Thyroid gland (tissue), 4 donors: ENCODE results near the gene TIMM17A. TPM values are rescaled to one million over a fixed set of nuclear protein-coding genes. Genes with fewer than 3 reads are reported as not detected.
A peak's percentile ranks its signal among the peaks of the same experiment; 100 is the strongest.
"Not testable (repeated sequence)": the region's sequence is repeated elsewhere in the genome, so short reads cannot be mapped to it uniquely, and the experiment has no call there.

Experiments
- DNase-seq, 2 donors: peaks; one replicate each; pipeline ENCODE4 v3.0.0-alpha.2; 2019
- H3K27ac ChIP-seq, 3 donors: fragments of 200-600 bp; sonication (generic); 1 replicate in 2 of 3; 2 replicates in 1 of 3; pipeline ENCODE4 v1.5.1; 2016 to 2019; ENCODE audit warnings: mild to moderate bottlenecking in 1 of 3, moderate library complexity in 1 of 3
- H3K27me3 ChIP-seq: fragments of 200-600 bp; sonication (generic); one replicate; pipeline ENCODE4 v1.5.1; 2019
- H3K36me3 ChIP-seq, 2 donors: fragments of 200-600 bp; sonication (generic); one replicate each; pipeline ENCODE4 v1.5.1; 2016 to 2019
- H3K4me1 ChIP-seq, 2 donors: fragments of 200-600 bp; sonication (generic); one replicate each; pipeline ENCODE4 v1.5.1; 2017 to 2019
- H3K4me3 ChIP-seq, 3 donors: fragments of 200-600 bp; sonication (generic); replicated peaks in 1 of 3; 1 replicate in 2 of 3; 2 replicates in 1 of 3; pipeline ENCODE4 v1.5.1; 2016; ENCODE audit warnings: mild to moderate bottlenecking in 1 of 3
- H3K9me3 ChIP-seq: fragments of 200-600 bp; sonication (generic); one replicate; pipeline ENCODE4 v1.5.1; 2017
- POLR2A ChIP-seq, 2 donors: fragments of 450-650 bp; IDR thresholded peaks; one replicate each; pipeline ENCODE4 v1.6.1; 2017; ENCODE audit warnings: antibody characterized with exemption in 2 of 2, mild to moderate bottlenecking in 2 of 2, moderate library complexity in 1 of 2
- WGBS, 2 donors: methylation state at CpG; one replicate each; pipeline ENCODE4 v1.1.5; 2017; 5-methylcytosine and 5-hydroxymethylcytosine counted together
- intact Hi-C: fragments of 100-400 bp; cut with DNase I; formaldehyde crosslinking; loops from one replicate; pipeline ENCODE4 v1.15.1; 2023
- total RNA-seq, 4 donors: library from RNA; depleted of rRNA; stranded (reverse); fragments of >200 nt; gene quantifications; one replicate each; pipeline ENCODE4 v1.2.3, GENCODE V29; 2016
- TF ChIP-seq, protein P1 (sequence below), 6 experiments: fragments of 200-600 bp in 3 of 6; fragments of 450-650 bp in 3 of 6; sonication (generic) in 3 of 6; IDR thresholded peaks; one replicate each; pipeline ENCODE4 v1.5.1; 2016 to 2019; ENCODE audit warnings: antibody characterized with exemption in 6 of 6, mild to moderate bottlenecking in 2 of 6, inconsistent platforms in 1 of 6, moderate library complexity in 1 of 6

Gene TIMM17A
- total RNA-seq, 4 donors from 2014 or later: 34.7 to 46.8 (median 40.1) TPM

DNA sequence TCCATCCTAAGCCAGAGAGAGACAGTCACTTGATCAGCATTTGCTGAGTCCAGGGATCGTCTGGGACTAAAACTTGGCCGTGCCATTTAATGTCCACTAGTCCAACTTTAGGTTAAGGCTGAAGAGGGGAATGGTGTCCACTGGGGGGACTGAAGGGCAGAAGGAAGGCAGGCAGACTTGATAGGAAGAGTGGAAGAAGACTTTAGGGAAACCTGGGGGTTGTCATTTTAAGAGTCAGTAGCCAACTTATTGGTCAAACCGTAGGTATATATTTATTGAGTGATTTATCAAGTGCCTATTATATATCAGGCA lies 7.7 kb upstream of the TIMM17A start:
- Histone ChIP-seq H3K27me3 (no peaks in the 10 kb centered on the region), H3K9me3 (no peaks in the 10 kb centered on the region), H3K4me3 (no peak overlapping the region), H3K36me3 (no peaks in the 10 kb centered on the region), H3K4me1 (peaks cover 15 to 27% of the 10 kb centered on the region in 2 donors), H3K27ac (peak overlapping the region in 1 of 3 donors; percentile 97)
- WGBS, 2 donors: 74 to 77% methylated on average over 3 of the region's 3 CpGs
- no peak for DNase-seq
- TF ChIP-seq, protein P1, sequence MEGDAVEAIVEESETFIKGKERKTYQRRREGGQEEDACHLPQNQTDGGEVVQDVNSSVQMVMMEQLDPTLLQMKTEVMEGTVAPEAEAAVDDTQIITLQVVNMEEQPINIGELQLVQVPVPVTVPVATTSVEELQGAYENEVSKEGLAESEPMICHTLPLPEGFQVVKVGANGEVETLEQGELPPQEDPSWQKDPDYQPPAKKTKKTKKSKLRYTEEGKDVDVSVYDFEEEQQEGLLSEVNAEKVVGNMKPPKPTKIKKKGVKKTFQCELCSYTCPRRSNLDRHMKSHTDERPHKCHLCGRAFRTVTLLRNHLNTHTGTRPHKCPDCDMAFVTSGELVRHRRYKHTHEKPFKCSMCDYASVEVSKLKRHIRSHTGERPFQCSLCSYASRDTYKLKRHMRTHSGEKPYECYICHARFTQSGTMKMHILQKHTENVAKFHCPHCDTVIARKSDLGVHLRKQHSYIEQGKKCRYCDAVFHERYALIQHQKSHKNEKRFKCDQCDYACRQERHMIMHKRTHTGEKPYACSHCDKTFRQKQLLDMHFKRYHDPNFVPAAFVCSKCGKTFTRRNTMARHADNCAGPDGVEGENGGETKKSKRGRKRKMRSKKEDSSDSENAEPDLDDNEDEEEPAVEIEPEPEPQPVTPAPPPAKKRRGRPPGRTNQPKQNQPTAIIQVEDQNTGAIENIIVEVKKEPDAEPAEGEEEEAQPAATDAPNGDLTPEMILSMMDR (IDR thresholded peaks at IDR 0.05): no peak
- no peak for TF ChIP-seq POLR2A (IDR thresholded peaks at IDR 0.05)
- intact Hi-C loops: no loop called here

DNA sequence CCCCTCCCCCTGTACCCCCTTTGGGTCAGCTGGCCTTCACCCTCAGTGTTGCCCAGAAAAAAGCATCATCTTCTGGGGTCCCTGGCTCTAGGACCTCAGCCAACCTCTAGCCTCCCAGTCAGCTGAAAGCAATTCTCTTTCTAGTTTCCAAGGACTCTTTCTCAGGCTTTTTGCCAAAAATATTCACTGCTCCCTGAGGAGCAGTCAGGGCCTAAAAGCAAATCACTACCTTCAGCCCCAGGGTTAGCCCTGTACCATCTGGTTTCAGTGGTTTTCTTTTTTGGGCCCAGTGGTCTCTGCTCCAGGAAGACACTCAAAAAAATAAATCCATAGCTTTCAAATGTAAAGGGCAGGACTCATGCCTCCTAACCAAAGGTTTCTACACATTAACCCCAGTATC lies 5.8 kb upstream of the TIMM17A start:
- Histone ChIP-seq H3K27me3 (no peaks in the 10 kb centered on the region), H3K9me3 (no peaks in the 10 kb centered on the region), H3K27ac (peak overlapping the region in 2 of 3 donors; percentile 5 to 27), H3K4me3 (no peak overlapping the region), H3K36me3 (no peaks in the 10 kb centered on the region), H3K4me1 (peaks cover 3 to 16% of the 10 kb centered on the region in 2 donors)
- intact Hi-C loops: no loop called here
- no peak for TF ChIP-seq POLR2A (IDR thresholded peaks at IDR 0.05)
- TF ChIP-seq, protein P1 (IDR thresholded peaks at IDR 0.05): no peak
- peak in 1 of 2 donors; percentile 4 for DNase-seq

DNA sequence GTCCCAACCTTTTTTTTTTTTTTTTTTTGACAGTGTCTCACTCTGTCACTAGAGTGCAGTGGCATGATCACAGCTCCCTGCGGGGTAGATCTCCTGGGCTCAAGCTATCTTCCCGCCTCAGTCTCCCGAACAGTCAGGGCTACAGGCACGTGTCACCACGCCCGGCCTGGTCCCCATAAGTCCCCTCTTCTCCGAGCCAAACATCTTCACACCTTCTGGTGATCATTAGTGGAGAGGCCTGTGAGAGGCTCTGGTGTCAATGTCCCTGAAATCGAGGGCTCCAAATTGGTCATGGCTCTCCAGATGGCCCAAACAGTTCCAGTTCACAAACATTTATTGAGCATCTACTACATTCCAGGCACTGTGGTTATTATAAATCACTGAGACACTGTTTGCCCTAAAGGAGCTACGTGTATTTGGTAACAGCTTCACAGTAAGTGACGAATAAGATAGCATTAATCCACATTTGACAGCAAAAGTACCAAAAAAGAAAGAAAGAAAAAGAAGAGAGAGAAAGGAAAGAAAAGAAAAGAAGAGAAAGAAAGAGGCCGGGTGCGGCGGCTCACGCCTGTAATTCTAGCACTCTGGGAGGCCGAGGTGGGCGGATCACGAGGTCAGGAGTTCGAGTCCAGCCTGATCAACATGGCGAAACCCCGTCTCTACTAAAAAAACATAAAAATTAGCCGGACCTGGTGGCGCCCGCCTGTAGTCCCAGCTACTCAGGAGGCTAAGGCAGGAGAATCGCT lies 867 bp upstream of the TIMM17A start:
- peaks cover 13 to 20% of the 10 kb centered on the region in 2 donors for H3K36me3 ChIP-seq
- DNase-seq: peak in 1 of 2 donors; percentile 8
- peak overlapping the region in 2 of 3 donors; percentile 46 to 76 for H3K4me3 ChIP-seq
- no peaks in the 10 kb centered on the region for H3K9me3 ChIP-seq
- intact Hi-C loops: no loop called here
- H3K4me1 ChIP-seq: peaks cover 5 to 9% of the 10 kb centered on the region in 2 donors
- 54 to 55% methylated on average over 24 of the region's 24 CpGs for WGBS, 2 donors
- no peak for TF ChIP-seq POLR2A (IDR thresholded peaks at IDR 0.05)
- TF ChIP-seq, protein P1 (IDR thresholded peaks at IDR 0.05): no peak
- no peaks in the 10 kb centered on the region for H3K27me3 ChIP-seq
- H3K27ac ChIP-seq: peak overlapping the region; percentile 71 to 94 (median 93)

DNA sequence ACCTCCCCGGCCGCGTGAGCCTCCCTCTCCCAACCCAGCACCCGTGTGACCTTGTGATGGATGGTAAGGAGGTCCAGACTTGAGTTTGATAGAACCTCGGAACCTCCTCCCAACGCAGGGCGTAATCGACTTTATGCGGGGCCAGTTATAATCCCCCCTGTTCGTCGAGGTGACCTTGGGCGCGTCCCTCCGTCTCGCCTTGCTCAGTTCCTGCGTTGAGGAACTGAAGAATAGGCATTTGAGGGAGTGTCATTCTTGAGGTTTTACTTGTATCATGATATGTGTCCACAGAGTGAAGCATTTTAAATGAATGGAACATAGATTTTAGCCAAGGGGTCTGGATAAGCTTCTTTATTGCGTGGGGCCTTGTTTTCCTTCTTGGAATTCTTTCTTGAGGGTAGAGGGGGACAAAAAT lies 433 bp downstream of the TIMM17A start:
- Histone ChIP-seq H3K27me3 (no peaks in the 10 kb centered on the region), H3K36me3 (peaks cover 19 to 31% of the 10 kb centered on the region in 2 donors), H3K4me1 (peaks cover 5 to 9% of the 10 kb centered on the region in 2 donors), H3K9me3 (no peaks in the 10 kb centered on the region), H3K4me3 (peak overlapping the region; percentile 76 to 88 (median 85)), H3K27ac (peak overlapping the region; percentile 63 to 82 (median 71))
- intact Hi-C loops: no loop called here
- no peak for TF ChIP-seq POLR2A (IDR thresholded peaks at IDR 0.05)
- TF ChIP-seq, protein P1 (IDR thresholded peaks at IDR 0.05): no peak
- no peak for DNase-seq
- WGBS, 2 donors: 0% methylated on average over 15 to 17 of the region's 17 CpGs

DNA sequence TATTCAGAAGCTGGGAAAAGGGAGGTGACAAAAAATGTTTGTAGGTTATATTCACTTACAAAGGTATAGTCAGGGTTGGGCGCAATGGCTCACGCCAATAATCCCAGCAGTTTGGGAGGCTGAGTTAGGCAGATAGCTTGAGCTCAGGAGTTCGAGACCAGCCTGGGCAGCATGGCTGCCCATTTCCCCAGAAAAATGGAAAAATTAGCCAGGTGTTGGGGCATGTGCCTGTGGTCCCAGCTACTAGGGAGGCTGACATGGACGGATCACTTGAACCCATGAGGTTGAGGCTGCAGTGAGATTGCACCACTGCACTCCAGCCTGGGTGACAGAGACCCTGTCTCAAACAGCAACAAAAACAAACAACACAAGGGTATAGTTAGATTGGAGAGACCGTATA lies 3.0 kb downstream of the TIMM17A start:
- 80 to 92% methylated on average over 5 of the region's 5 CpGs for WGBS, 2 donors
- TF ChIP-seq, protein P1 (IDR thresholded peaks at IDR 0.05): no peak
- TF ChIP-seq POLR2A (IDR thresholded peaks at IDR 0.05): no peak
- no peak overlapping the region for H3K4me3 ChIP-seq
- no peak for DNase-seq
- H3K27me3 ChIP-seq: no peaks in the 10 kb centered on the region
- H3K27ac ChIP-seq: no peak overlapping the region
- peaks cover 5 to 9% of the 10 kb centered on the region in 2 donors for H3K4me1 ChIP-seq
- no peaks in the 10 kb centered on the region for H3K9me3 ChIP-seq
- peaks cover 35 to 55% of the 10 kb centered on the region in 2 donors for H3K36me3 ChIP-seq
- intact Hi-C loops: no loop called here

DNA sequence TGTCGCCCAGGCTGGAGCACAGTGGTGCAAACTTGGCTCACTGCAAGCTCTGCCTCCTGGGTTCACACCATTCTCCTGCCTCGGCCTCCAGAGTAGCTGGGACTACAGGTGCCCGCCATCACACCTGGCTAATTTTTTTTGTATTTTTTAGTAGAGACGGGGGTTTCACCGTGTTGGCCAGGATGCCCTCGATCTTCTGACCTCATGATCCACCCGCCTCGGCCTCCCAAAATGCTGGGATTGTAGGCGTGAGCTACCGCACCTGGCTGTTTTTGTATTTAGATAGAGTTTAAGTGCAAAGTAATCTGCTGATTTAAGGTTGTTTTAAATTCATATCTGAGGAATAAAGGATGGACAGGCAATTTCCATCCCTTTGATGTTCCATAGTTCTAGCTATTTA lies 7.1 kb downstream of the TIMM17A start:
- H3K4me1 ChIP-seq, DNase-seq, H3K9me3 ChIP-seq, H3K27me3 ChIP-seq, H3K27ac ChIP-seq, intact Hi-C loops, H3K4me3 ChIP-seq: not testable (repeated sequence)
- WGBS, 2 donors: 94 to 95% methylated on average over 10 of the region's 10 CpGs
- peaks cover 50 to 89% of the 10 kb centered on the region in 2 donors for H3K36me3 ChIP-seq
